Measurements from ENCODE around the gene MOCS3. TPM values are rescaled to one million over a fixed set of nuclear protein-coding genes. Genes with fewer than 3 reads are reported as not detected.

Gene MOCS3
- 3.8 TPM for total RNA-seq (2013)
- 1 to 10 TPM in 2 of 3 donors, under 1 TPM in 1; 0.48 to 1.9 (median 1.9) TPM for polyA plus RNA-seq
- polyA minus RNA-seq: 3.9 and 6.9 TPM in 2 replicates
- 2.0 to 12.6 (median 5.1) reads per million in 11 experiments for total RNA-seq

GRCh38 chr20:50958615-50959542, at the start of gene MOCS3:
TSS of gene MOCS3 (plus strand) at chr20:50958818. CDS start at chr20:50958843, 25 bp downstream.
- H3K36me3 Mint-ChIP-seq: peaks cover 23 to 30% of the 10 kb centered on the region in 2 donors
- peak within 1 kb of the TSS; percentile 85 for H3K4me2 ChIP-seq (replicated peaks; ENCODE audit: extremely low read depth, low read length, poor library complexity, severe bottlenecking)
- peaks cover 0 to 2% (median 0%) of the 10 kb centered on the region in 7 donors for H3K9me3 Mint-ChIP-seq
- peak within 1 kb of the TSS; percentile 91 to 95 for H3K27ac ChIP-seq (ENCODE audit: low read depth in 1 of 2, low read length in 2 of 2)
- peak within 1 kb of the TSS; percentile 98 to 99 (median 99) for H3K27ac Mint-ChIP-seq
- TF ChIP-seq, protein P1, sequence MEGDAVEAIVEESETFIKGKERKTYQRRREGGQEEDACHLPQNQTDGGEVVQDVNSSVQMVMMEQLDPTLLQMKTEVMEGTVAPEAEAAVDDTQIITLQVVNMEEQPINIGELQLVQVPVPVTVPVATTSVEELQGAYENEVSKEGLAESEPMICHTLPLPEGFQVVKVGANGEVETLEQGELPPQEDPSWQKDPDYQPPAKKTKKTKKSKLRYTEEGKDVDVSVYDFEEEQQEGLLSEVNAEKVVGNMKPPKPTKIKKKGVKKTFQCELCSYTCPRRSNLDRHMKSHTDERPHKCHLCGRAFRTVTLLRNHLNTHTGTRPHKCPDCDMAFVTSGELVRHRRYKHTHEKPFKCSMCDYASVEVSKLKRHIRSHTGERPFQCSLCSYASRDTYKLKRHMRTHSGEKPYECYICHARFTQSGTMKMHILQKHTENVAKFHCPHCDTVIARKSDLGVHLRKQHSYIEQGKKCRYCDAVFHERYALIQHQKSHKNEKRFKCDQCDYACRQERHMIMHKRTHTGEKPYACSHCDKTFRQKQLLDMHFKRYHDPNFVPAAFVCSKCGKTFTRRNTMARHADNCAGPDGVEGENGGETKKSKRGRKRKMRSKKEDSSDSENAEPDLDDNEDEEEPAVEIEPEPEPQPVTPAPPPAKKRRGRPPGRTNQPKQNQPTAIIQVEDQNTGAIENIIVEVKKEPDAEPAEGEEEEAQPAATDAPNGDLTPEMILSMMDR (IDR thresholded peaks at IDR 0.05): no peak
- H3K4me1 ChIP-seq (ENCODE audit: control insufficient read depth in 1 of 2, insufficient read depth in 2 of 2, low read length in 2 of 2): peaks cover 27 to 30% of the 10 kb centered on the region in 2 donors
- peaks cover 15 to 25% of the 10 kb centered on the region in 2 donors for H3K36me3 ChIP-seq (replicated peaks in 1 of 2; ENCODE audit: control insufficient read depth in 1 of 2, insufficient read depth in 2 of 2, low read length in 2 of 2)
- peaks cover 0 to 3% (median 0%) of the 10 kb centered on the region in 3 donors for H3K27me3 Mint-ChIP-seq (ENCODE audit: low read depth in 3 of 3)
- peak within 1 kb of the TSS; percentile 88 for H3K9ac ChIP-seq (ENCODE audit: insufficient read depth, low read length, poor library complexity, severe bottlenecking)
- intact Hi-C loops (cut with micrococcal nuclease): loop anchor here (1.0 kb wide), 2 partner anchors 21 to 28 kb away; partner anchors contain the start of gene ADNP (in 2 of the 2)
- 2% methylated on average over 65 of the region's 67 CpGs for WGBS (ENCODE audit: insufficient coverage)
- H3K4me1 Mint-ChIP-seq: peaks cover 39% of the 10 kb centered on the region
- peaks cover 64% of the 10 kb centered on the region for H3K79me2 ChIP-seq (ENCODE audit: insufficient read depth, low read length)
- H3K27me3 ChIP-seq (ENCODE audit: control insufficient read depth in 2 of 2, insufficient read depth in 2 of 2, low read length in 2 of 2): no peaks in the 10 kb centered on the region
- H4K20me1 ChIP-seq (ENCODE audit: insufficient read depth, low read length): peaks cover 41% of the 10 kb centered on the region
- H3K4me3 Mint-ChIP-seq: peak within 1 kb of the TSS; percentile 93 to 98
- peak; percentile 97 to 99 (median 98) for DNase-seq
- H2AFZ ChIP-seq (ENCODE audit: insufficient read depth, low read depth, low read length, poor library complexity, severe bottlenecking): peak within 1 kb of the TSS; percentile 85
- no peaks in the 10 kb centered on the region for H3K9me3 ChIP-seq (replicated peaks in 1 of 2; ENCODE audit: control insufficient read depth in 1 of 2, insufficient read depth in 1 of 2, low read length in 2 of 2)
- H3K4me3 ChIP-seq (replicated peaks in 1 of 3; ENCODE audit: low read depth in 2 of 3, low read length in 3 of 3): peak within 1 kb of the TSS; percentile 75 to 92 (median 87)

DNA sequence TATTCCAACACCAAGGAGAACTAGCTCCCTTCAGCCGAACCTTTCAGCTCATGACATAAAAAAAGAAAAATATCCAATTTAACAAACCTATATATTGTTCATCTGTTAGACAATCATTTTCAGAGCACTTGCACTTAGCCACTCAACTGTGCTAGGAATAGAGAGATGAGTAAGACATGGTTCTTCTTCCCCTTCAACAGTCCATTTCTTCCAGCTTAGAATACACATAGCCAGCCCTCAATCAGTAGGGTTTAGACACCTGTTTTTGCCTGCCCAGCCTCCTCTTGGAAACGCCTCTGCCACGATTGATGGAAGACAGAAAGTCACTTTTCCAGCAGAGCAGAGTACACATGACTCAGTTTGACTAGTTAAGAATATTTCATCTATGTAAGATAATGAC, 49.2 kb upstream of the MOCS3 start:
- H3K4me1 ChIP-seq (ENCODE audit: control insufficient read depth in 1 of 2, insufficient read depth in 2 of 2, low read length in 2 of 2): no peaks in the 10 kb centered on the region
- intact Hi-C loops (cut with micrococcal nuclease): no loop called here
- peaks cover 99% of the 10 kb centered on the region for H4K20me1 ChIP-seq (ENCODE audit: insufficient read depth, low read length)

More for the DNA sequence above, 49.2 kb upstream of the MOCS3 start:
- Mint-ChIP-seq H3K36me3 (peaks cover 12 to 42% of the 10 kb centered on the region in 2 donors), H3K27ac (peak overlapping the region in 2 of 7 donors; percentile 4 to 20), H3K9me3 (no peaks in the 10 kb centered on the region), H3K27me3 (ENCODE audit: low read depth in 3 of 3) (no peaks in the 10 kb centered on the region), H3K4me3 (no peak overlapping the region), H3K4me1 (peaks cover 5% of the 10 kb centered on the region)
- no peaks in the 10 kb centered on the region for H3K9me3 ChIP-seq (replicated peaks in 1 of 2; ENCODE audit: control insufficient read depth in 1 of 2, insufficient read depth in 1 of 2, low read length in 2 of 2)
- no peak overlapping the region for H3K9ac ChIP-seq (ENCODE audit: insufficient read depth, low read length, poor library complexity, severe bottlenecking)
- WGBS (ENCODE audit: insufficient coverage): no CpG with 5 or more reads among the region's 3 CpGs
- TF ChIP-seq, protein P1 (IDR thresholded peaks at IDR 0.05): no peak
- H3K79me2 ChIP-seq (ENCODE audit: insufficient read depth, low read length): peaks cover 100% of the 10 kb centered on the region
- DNase-seq: no peak
- H2AFZ ChIP-seq (ENCODE audit: insufficient read depth, low read depth, low read length, poor library complexity, severe bottlenecking): no peak overlapping the region
- H3K36me3 ChIP-seq (replicated peaks in 1 of 2; ENCODE audit: control insufficient read depth in 1 of 2, insufficient read depth in 2 of 2, low read length in 2 of 2): peaks cover 0 to 19% of the 10 kb centered on the region in 2 donors
- no peak overlapping the region for H3K27ac ChIP-seq (ENCODE audit: low read depth in 1 of 2, low read length in 2 of 2)
- H3K4me2 ChIP-seq (replicated peaks; ENCODE audit: extremely low read depth, low read length, poor library complexity, severe bottlenecking): no peak overlapping the region
- H3K4me3 ChIP-seq (replicated peaks in 1 of 3; ENCODE audit: low read depth in 2 of 3, low read length in 3 of 3): no peak overlapping the region
- no peaks in the 10 kb centered on the region for H3K27me3 ChIP-seq (ENCODE audit: control insufficient read depth in 2 of 2, insufficient read depth in 2 of 2, low read length in 2 of 2)
